Measurements from ENCODE around the gene CDK5R1. TPM values are rescaled to one million over a fixed set of nuclear protein-coding genes. Genes with fewer than 3 reads are reported as not detected.
A peak's percentile ranks its signal among the peaks of the same experiment; 100 is the strongest.

CDK5R1 gene
- total and polyA plus RNA-seq, 9 donors: 0.69 to 4.1 (median 2.0) TPM

DNA sequence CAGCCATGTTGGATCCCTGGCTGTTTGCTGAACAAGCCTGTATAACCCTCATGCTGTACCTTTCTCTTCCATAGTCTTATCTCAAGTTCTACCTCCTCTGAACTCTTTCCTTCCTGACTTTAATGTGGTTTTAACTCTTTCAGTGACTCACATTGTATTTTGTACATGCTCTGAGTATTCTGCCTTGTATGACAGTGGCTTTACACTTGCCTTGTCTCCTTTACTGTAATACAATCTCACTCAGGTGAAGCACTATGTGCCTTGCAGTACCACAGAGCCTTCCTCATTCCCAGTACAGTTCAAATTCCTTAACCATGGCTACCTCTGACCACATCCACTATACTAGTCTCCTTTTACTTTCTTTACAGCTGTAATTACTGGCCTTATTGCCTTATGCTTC lies 28.4 kb upstream of the CDK5R1 start:
- TF ChIP-seq POLR2A (IDR thresholded peaks at IDR 0.05): no peak
- TF ChIP-seq, protein P1, sequence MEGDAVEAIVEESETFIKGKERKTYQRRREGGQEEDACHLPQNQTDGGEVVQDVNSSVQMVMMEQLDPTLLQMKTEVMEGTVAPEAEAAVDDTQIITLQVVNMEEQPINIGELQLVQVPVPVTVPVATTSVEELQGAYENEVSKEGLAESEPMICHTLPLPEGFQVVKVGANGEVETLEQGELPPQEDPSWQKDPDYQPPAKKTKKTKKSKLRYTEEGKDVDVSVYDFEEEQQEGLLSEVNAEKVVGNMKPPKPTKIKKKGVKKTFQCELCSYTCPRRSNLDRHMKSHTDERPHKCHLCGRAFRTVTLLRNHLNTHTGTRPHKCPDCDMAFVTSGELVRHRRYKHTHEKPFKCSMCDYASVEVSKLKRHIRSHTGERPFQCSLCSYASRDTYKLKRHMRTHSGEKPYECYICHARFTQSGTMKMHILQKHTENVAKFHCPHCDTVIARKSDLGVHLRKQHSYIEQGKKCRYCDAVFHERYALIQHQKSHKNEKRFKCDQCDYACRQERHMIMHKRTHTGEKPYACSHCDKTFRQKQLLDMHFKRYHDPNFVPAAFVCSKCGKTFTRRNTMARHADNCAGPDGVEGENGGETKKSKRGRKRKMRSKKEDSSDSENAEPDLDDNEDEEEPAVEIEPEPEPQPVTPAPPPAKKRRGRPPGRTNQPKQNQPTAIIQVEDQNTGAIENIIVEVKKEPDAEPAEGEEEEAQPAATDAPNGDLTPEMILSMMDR (IDR thresholded peaks at IDR 0.05): no peak
- no peak for TF ChIP-seq EP300 (IDR thresholded peaks at IDR 0.05)
- no peak for DNase-seq

DNA sequence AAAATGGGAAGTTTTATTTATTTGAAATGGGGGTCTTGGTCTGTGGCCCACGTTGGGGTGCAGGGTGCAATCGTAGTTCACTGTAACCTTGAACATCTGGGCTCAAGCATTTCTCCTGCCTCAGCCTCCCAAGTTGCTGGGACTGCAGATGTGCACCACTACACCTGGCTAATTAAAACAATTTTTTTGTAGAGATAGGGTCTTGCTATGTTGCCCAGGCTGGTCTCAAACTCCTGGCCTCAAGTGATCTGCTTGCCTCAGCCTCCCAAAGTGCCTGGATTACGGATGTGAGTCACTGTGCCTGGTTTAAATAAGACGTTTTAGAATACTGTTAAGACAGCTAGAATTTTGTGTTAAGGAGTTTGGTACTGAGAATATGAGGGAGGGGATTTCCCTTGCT lies 26.7 kb upstream of the CDK5R1 start:
- Histone ChIP-seq H3K4me3 (no peak overlapping the region), H3K4me1 (ENCODE audit: insufficient read depth) (no peaks in the 10 kb centered on the region), H3K27ac (no peak overlapping the region), H3K27me3 (no peaks in the 10 kb centered on the region), H3K36me3 (no peaks in the 10 kb centered on the region), H3K9me3 (no peaks in the 10 kb centered on the region)
- intact Hi-C loops (cut with DNase I): no loop called here
- no peak for DNase-seq
- 88 to 90% (median 88%) methylated on average over 4 of the region's 4 CpGs for WGBS, 3 donors
- TF ChIP-seq, protein P1 (IDR thresholded peaks at IDR 0.05): no peak
- TF ChIP-seq POLR2A (IDR thresholded peaks at IDR 0.05) (no peak), EP300 (IDR thresholded peaks at IDR 0.05) (no peak)

More for the DNA sequence above, 28.4 kb upstream of the CDK5R1 start:
- H3K36me3 ChIP-seq: no peaks in the 10 kb centered on the region
- H3K4me3 ChIP-seq: no peak overlapping the region
- no peaks in the 10 kb centered on the region for H3K9me3 ChIP-seq
- H3K4me1 ChIP-seq (ENCODE audit: insufficient read depth): no peaks in the 10 kb centered on the region
- intact Hi-C loops (cut with DNase I): no loop called here
- H3K27ac ChIP-seq: no peak overlapping the region
- no peaks in the 10 kb centered on the region for H3K27me3 ChIP-seq

DNA sequence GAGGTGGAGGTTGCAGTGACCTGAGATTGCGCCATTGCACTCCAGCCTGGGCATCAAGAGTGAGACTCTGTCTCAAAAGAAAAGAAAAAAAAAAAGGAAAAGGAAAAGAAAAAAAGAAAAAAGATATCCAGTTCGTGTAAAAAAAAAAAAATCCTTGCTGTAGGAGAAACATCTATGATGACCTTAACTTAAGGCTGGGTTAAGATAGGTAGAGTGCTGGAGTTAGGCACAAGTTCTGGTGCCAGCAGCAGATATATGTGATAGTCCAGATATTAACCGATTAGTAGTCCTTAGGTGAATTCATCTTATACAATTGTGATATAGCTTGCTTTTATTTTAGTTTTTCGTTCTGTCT lies 25.3 kb upstream of the CDK5R1 start:
- Histone ChIP-seq H3K4me3 (no peak overlapping the region), H3K36me3 (no peaks in the 10 kb centered on the region), H3K27ac (no peak overlapping the region), H3K9me3 (no peaks in the 10 kb centered on the region), H3K4me1 (ENCODE audit: insufficient read depth) (no peaks in the 10 kb centered on the region), H3K27me3 (no peaks in the 10 kb centered on the region)
- intact Hi-C loops (cut with DNase I): no loop called here
- WGBS, 3 donors: 59 to 68% (median 62%) methylated on average over 4 of the region's 4 CpGs
- no peak for DNase-seq
- TF ChIP-seq EP300 (IDR thresholded peaks at IDR 0.05): no peak
- TF ChIP-seq POLR2A (IDR thresholded peaks at IDR 0.05): no peak
- TF ChIP-seq, protein P1 (IDR thresholded peaks at IDR 0.05): no peak

DNA sequence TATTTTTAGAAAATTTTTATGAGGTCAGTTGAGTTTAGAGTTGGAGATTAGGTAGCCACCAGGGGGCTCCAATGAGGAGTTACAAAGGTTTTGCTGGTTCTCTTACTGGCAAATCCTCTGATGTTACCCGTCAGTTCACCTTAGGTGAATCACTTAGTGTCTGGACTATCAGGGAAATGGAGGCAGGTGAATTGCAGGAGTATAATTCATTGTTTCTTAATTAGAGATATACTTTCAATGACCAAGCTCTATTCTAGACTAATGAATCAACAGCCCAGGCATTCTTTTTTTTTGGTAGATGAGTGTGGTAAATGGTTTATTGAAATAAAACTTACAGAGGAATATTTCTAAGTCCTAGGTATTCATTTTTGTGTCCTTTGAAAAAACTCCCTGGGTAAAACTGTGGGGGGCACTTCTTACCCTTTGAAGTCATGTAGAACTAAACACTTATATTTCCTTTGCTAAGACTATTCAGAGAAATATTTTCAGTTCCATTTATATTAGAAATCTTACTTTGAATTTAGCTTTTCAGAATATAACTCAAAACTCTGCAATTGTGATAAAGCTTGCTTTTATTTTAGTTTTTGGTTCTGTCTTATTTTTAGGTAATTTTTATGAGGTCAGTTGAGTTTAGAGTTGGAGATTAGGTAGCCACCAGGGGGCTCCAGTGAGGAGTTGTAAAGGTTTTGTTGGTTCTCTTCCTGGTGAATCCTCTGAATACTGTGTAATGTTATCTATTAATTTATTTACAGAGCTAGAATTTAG lies 24.8 kb upstream of the CDK5R1 start:
- H3K36me3 ChIP-seq: no peaks in the 10 kb centered on the region
- intact Hi-C loops (cut with DNase I): no loop called here
- H3K4me1 ChIP-seq (ENCODE audit: insufficient read depth): no peaks in the 10 kb centered on the region
- peak; percentile 30 to 61 (median 56) for DNase-seq
- TF ChIP-seq, protein P1 (IDR thresholded peaks at IDR 0.05): peak; percentile 20 to 46 (median 23)
- no peak for TF ChIP-seq EP300 (IDR thresholded peaks at IDR 0.05)
- no peak overlapping the region for H3K27ac ChIP-seq
- 53 to 63% (median 61%) methylated on average over 1 of the region's 1 CpG for WGBS, 3 donors
- no peaks in the 10 kb centered on the region for H3K27me3 ChIP-seq
- no peak overlapping the region for H3K4me3 ChIP-seq
- no peaks in the 10 kb centered on the region for H3K9me3 ChIP-seq

Measured in ovary (tissue), 9 donors.